GM21723 (cell line): Measurements from ENCODE around the gene PTER.

ENCODE experiments used
- ATAC-seq: cut with Tn5 transposase; IDR thresholded peaks from one replicate; pipeline ENCODE4 v1.9.1; 2021; ENCODE audit warnings: mild to moderate bottlenecking, moderate library complexity; ENCODE audit not compliant: unreplicated experiment

The PTER gene

DNA sequence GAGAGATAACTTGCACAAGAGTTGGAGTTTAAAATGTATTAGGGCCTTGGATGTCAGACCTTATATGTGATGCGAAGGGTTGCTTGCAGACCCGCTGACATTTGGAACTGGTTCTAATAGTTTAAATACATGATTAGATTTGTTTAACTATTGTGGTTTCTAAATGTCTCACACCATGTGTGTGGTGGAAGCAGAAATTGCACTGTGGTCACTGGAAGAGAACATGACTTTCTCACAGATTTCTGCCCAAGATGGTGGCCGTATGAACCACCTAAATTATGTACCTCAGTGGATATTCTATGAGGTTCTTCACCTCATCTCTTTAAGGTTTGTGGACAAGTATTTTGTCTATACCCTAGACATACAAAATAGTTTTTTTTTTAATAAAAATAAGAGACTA is 93.0 kb downstream of the PTER start:
- ATAC-seq = no peak

GRCh38 chr10:16536155-16536554 is 99.3 kb downstream of the PTER start:
- ATAC-seq = no peak

GRCh38 chr10:16544099-16544498 is 107.3 kb downstream of the PTER start:
- ATAC-seq = no peak

DNA sequence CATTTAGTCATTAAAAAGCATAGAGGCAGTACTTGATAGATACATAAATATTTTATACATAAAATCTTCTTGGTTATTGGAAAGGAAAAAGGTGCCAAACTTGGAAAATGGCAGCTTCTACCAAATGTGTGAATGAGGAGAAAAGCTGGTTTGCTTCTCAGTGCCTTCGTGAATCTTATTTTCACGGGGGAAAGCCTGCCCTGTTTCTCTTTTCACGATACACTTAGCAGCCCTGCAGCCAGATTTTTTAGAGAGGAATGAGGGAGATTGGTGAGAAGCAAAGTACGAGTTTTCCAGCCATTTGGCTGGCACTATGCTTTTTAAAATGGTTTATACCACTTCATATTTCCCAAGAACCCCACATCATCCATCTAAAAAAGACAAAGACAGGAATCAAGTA is 107.8 kb downstream of the PTER start:
- ATAC-seq = no peak

DNA sequence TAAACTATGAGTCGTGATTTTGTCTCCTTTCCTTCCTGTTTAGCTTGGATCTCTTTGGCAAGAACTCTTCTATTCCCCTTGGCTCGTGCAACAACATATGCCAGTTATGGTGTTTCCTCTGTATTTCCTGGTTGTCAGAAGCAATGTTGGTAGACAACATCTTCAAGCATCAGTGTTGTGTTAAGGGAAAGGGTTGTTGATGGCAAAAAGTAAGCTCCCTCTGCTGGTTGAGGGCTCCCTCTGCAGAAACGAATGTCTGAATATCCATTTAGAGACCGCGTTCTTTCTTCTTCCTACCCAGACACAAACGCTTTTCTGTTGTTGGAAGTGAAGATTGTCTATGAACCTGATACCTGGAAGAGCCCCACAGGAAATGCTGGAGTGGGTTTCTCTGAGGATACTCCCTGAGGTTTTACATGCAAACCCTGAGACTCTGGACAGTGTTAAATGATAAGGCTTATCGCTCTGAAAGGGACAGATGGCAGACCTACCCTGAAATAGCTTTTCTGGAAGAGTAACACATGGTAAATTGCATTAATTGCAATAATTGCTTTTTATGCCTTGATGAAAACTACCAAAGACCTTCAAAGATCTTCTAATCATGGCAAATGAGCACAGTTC is 108.4 kb downstream of the PTER start:
- ATAC-seq = peak; percentile 72

- ATAC-seq = no peak
Measured at GRCh38 chr10:16547973-16548372, 111.2 kb downstream of the PTER start.

DNA sequence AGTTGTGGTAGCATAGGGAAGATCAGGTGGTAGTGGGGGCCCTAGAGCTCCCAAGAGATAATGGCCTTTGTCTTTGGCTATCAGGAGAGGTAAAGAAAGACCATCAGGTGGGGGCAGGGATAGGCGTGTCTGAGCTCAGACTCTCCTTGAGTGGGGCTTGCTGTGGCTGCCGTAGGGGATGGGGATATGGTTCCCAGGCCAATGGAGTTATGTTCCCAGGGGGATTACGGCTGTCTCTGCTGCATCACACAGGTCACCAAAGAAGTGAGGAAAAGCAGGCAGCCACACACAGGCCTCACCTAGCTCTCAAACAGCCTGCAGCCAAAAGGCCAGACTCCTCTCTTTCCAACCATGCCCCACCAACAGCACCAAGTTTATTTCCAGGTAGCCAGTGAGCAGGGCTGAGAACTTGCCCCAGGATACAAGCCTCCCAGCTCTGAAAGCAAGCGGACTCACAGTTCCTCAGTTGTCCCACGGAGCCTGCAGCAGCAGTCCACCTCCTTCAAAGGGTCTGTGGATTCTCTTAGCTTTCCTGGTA is 122.5 kb downstream of the PTER start:
- no peak for ATAC-seq

- no peak for ATAC-seq
Measured at GRCh38 chr10:16562891-16563290, 126.1 kb downstream of the PTER start.
